Measurements from ENCODE around the gene PSMB2. TPM values are rescaled to one million over a fixed set of nuclear protein-coding genes. Genes with fewer than 3 reads are reported as not detected.

PSMB2 gene
- total and polyA plus RNA-seq, 10 of the 15 experiments (the other 5 are each of a cell fraction or from before 2014, with no cell fraction given) = 71.7 to 299 (median 145) TPM

GRCh38 chr1:35565742-35566133 is 75.6 kb downstream of the PSMB2 start:
- H3K36me3 ChIP-seq (ENCODE audit: control insufficient read depth in 2 of 2, insufficient read depth in 2 of 2, low read length in 1 of 2) = peaks cover 0 to 12% of the 10 kb centered on the region in 2 experiments; a peak in 2 of 4 replicates
- ChIA-PET SMC1A (ENCODE audit: uncharacterized antibody, unreplicated experiment) (interaction anchor here (0.9 to 5.9 kb wide), 4 partner anchors 20 to 208 kb away, joined by 3 to 128 read pairs (median 6); no protein-coding TSS in a partner anchor), RAD21 (ENCODE audit: unreplicated experiment) (interaction anchor here (1.3 to 3.1 kb wide), 4 partner anchors 27 to 160 kb away, joined by 4 to 128 read pairs (median 6); no protein-coding TSS in a partner anchor), CTCF (interaction anchor here (0.7 to 5.9 kb wide), 16 partner anchors 10 to 486 kb away, joined by 3 to 248 read pairs (median 5); partner anchors contain the start of gene CLSPN), POLR2A (no interaction called here)
- no peaks in the 10 kb centered on the region; the same call in 1 of the 2 replicates for H3K4me1 ChIP-seq (ENCODE audit: control insufficient read depth, insufficient read depth, low read length)
- H4K20me1 ChIP-seq (ENCODE audit: control insufficient read depth, insufficient read depth) = no peaks in the 10 kb centered on the region
- H3K4me3 ChIP-seq = no peak overlapping the region
- H3K79me2 ChIP-seq (ENCODE audit: control insufficient read depth, insufficient read depth, low read length) = no peaks in the 10 kb centered on the region
- TF ChIP-seq ZNF207 (IDR thresholded peaks at IDR 0.05; ENCODE audit: borderline replicate concordance) (no peak), MEF2A (IDR thresholded peaks at IDR 0.05; ENCODE audit: insufficient read depth, low read depth, low read length) (no peak), SIN3A (IDR thresholded peaks at IDR 0.05; ENCODE audit: low read depth, low read length) (no peak), HDGF (IDR thresholded peaks at IDR 0.05) (no peak), SKIL (IDR thresholded peaks at IDR 0.05; ENCODE audit: low read depth, poor library complexity, severe bottlenecking) (no peak), POLR2A (IDR thresholded peaks at IDR 0.05; ENCODE audit: low read depth, low read length) (no peak), USF2 (IDR thresholded peaks at IDR 0.05; ENCODE audit: borderline replicate concordance, low read depth, low read length) (no peak), DPF2 (IDR thresholded peaks at IDR 0.05) (no peak), ZBTB4 (CRISPR knock-in tag; IDR thresholded peaks at IDR 0.05) (no peak), PKNOX1 (IDR thresholded peaks at IDR 0.05) (no peak), RB1 (IDR thresholded peaks at IDR 0.05; ENCODE audit: borderline replicate concordance) (no peak)
- intact Hi-C loops (cut with micrococcal nuclease; ENCODE audit: unreplicated experiment) (no loop called here), in situ Hi-C loops (cut with MboI) (loop anchor here (5.0 kb wide), 2 partner anchors 152 to 212 kb away; partner anchors contain the start of gene C1orf216)
- no peak overlapping the region for H3K9ac ChIP-seq (ENCODE audit: control insufficient read depth, insufficient read depth, low read length)
- DNase-seq (ENCODE audit: low read depth, low spot score) (no peak), ATAC-seq (no peak), FAIRE-seq (no peak)
- no TSS peak for BruUV-seq (replicated peaks)
- no peaks in the 10 kb centered on the region for H3K9me3 ChIP-seq (replicated peaks; ENCODE audit: control insufficient read depth, insufficient read depth, low read length)
- no peak overlapping the region for H3K27ac ChIP-seq (ENCODE audit: control insufficient read depth, insufficient read depth)
- no peak overlapping the region for H2AFZ ChIP-seq (ENCODE audit: control insufficient read depth, low read depth, low read length)
- WGBS (ENCODE audit: insufficient coverage, insufficient replicate concordance, low lambda C conversion rate, missing lambda C conversion rate) = 99% methylated on average over 11 of the region's 11 CpGs
- H3K27me3 ChIP-seq (replicated peaks in 1 of 2; ENCODE audit: control insufficient read depth in 2 of 2, insufficient read depth in 2 of 2, low read length in 1 of 2) = no peaks in the 10 kb centered on the region
- H3K4me2 ChIP-seq (ENCODE audit: control insufficient read depth, insufficient read depth) = no peak overlapping the region
